HG02642 (cell line): ENCODE data around the gene WTAP.
"Not testable (repeated sequence)": the region's sequence is repeated elsewhere in the genome, so short reads cannot be mapped to it uniquely, and the experiment has no call there.

Experiments used
- ATAC-seq: cut with Tn5 transposase; IDR thresholded peaks from one replicate; pipeline ENCODE4 v1.9.1; 2021; ENCODE audit warnings: mild to moderate bottlenecking; ENCODE audit not compliant: unreplicated experiment, poor library complexity

WTAP gene

GRCh38 chr6:159726255-159726917 lies 920 bp upstream of the WTAP start:
- ATAC-seq: peak; percentile 26

GRCh38 chr6:159727717-159728445 lies 575 bp downstream of the WTAP start:
- ATAC-seq: peak; percentile 43

GRCh38 chr6:159728531-159728964 lies 1.2 kb downstream of the WTAP start:
- no peak for ATAC-seq

GRCh38 chr6:159729598-159730331 lies 2.5 kb downstream of the WTAP start:
- ATAC-seq: no peak

- ATAC-seq: no peak
Observed at GRCh38 chr6:159730332-159730676, 3.0 kb downstream of the WTAP start.

GRCh38 chr6:159732550-159732949 lies 5.2 kb downstream of the WTAP start:
- not testable (repeated sequence) for ATAC-seq

- ATAC-seq: not testable (repeated sequence)
Observed at GRCh38 chr6:159733395-159733794, 6.1 kb downstream of the WTAP start.

GRCh38 chr6:159736908-159737307 lies 9.6 kb downstream of the WTAP start:
- ATAC-seq: no peak

GRCh38 chr6:159739341-159739740 lies 12.0 kb downstream of the WTAP start:
- no peak for ATAC-seq

GRCh38 chr6:159742165-159742564 lies 14.9 kb downstream of the WTAP start:
- no peak for ATAC-seq

- ATAC-seq: no peak
Observed at GRCh38 chr6:159745081-159745480, 17.8 kb downstream of the WTAP start.

GRCh38 chr6:159746759-159747158 lies 19.5 kb downstream of the WTAP start:
- ATAC-seq: no peak

GRCh38 chr6:159748127-159748526 lies 20.8 kb downstream of the WTAP start:
- ATAC-seq: not testable (repeated sequence)

- ATAC-seq: no peak
Observed at GRCh38 chr6:159751448-159751847, 24.1 kb downstream of the WTAP start.

- ATAC-seq: no peak
Observed at GRCh38 chr6:159753081-159753872, 26.0 kb downstream of the WTAP start.

- ATAC-seq: no peak
Observed at GRCh38 chr6:159754401-159754800, 27.1 kb downstream of the WTAP start.

- ATAC-seq: no peak
Observed at GRCh38 chr6:159754959-159755914, 27.9 kb downstream of the WTAP start.

GRCh38 chr6:159756508-159756907 lies 29.2 kb downstream of the WTAP start:
- no peak for ATAC-seq
